HG02870 (cell line): ENCODE results near the gene POLR1F.
A peak's percentile ranks its signal among the peaks of the same experiment; 100 is the strongest.

Experiments
- ATAC-seq: cut with Tn5 transposase; IDR thresholded peaks from one replicate; pipeline ENCODE4 v1.9.1; 2021; ENCODE audit warnings: mild to moderate bottlenecking, moderate library complexity; ENCODE audit not compliant: unreplicated experiment

POLR1F gene

GRCh38 chr7:19677180-19677579 lies 31.7 kb downstream of the POLR1F start:
- ATAC-seq: peak; percentile 93

- no peak for ATAC-seq
These were observed 33.0 kb downstream of the POLR1F start for GRCh38 chr7:19675816-19676215.

GRCh38 chr7:19674266-19674960 lies 34.4 kb downstream of the POLR1F start:
- ATAC-seq: no peak

- no peak for ATAC-seq
These were observed 38.0 kb downstream of the POLR1F start for GRCh38 chr7:19670806-19671205.

- ATAC-seq: no peak
These were observed 43.3 kb downstream of the POLR1F start for GRCh38 chr7:19665399-19666008.

GRCh38 chr7:19663816-19664462 lies 44.9 kb downstream of the POLR1F start:
- ATAC-seq: peak; percentile 97

- ATAC-seq: no peak
These were observed 60.0 kb downstream of the POLR1F start for GRCh38 chr7:19648791-19649190.
